AG09319 (cell line): ENCODE measurements around the gene ZBTB40.

Experiments used
- DNase-seq: peaks from one replicate; pipeline ENCODE4 v3.0.0-alpha.2; 2010; ENCODE audit warnings: low read depth; ENCODE audit errors: extremely low read depth
- CTCF ChIP-seq: IDR thresholded peaks from 2 replicates; pipeline ENCODE4 v1.5.1; 2011; ENCODE audit warnings: low read depth, mild to moderate bottlenecking, inconsistent platforms, low read length, moderate library complexity

Gene ZBTB40

GRCh38 chr1:22484706-22485345, 33.2 kb downstream of the ZBTB40 start:
- no peak for DNase-seq
- TF ChIP-seq CTCF, result no peak

- no peak for TF ChIP-seq CTCF
- no peak for DNase-seq
Measured at GRCh38 chr1:22485431-22485830, 33.8 kb downstream of the ZBTB40 start.

- TF ChIP-seq CTCF, result no peak
Measured at GRCh38 chr1:22487781-22488180, 36.1 kb downstream of the ZBTB40 start.

GRCh38 chr1:22488319-22488718, 36.7 kb downstream of the ZBTB40 start:
- no peak for DNase-seq

More at GRCh38 chr1:22487781-22488180, 36.1 kb downstream of the ZBTB40 start:
- DNase-seq, result no peak

GRCh38 chr1:22489278-22489677, 37.6 kb downstream of the ZBTB40 start:
- no peak for TF ChIP-seq CTCF
- no peak for DNase-seq

More at GRCh38 chr1:22488319-22488718, 36.7 kb downstream of the ZBTB40 start:
- TF ChIP-seq CTCF, result no peak

GRCh38 chr1:22489823-22490222, 38.2 kb downstream of the ZBTB40 start:
- DNase-seq, result no peak
- no peak for TF ChIP-seq CTCF

GRCh38 chr1:22490309-22490708, 38.7 kb downstream of the ZBTB40 start:
- DNase-seq, result no peak
- TF ChIP-seq CTCF, result no peak
